ENCODE results near the gene DMD.

DNA sequence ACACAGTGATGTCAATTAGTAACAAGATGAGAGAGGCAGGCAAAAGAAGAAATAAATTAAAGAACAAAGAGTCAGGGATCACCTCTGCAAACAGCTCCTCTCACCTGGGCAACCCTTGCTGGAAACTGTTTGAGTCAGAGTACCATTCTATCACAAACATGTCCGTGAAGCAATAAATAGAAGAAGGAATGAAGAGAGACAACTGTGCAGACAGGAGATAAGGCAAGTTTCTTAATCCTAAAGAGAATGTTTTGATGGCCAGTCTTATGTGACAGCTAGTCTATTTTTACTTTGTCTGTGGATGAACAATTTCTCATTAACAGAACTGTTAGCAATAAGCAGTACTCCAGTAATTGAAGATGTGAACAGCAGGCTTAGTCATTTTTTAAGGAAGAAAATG, 422.4 kb downstream of the DMD start:
- TF ChIP-seq, protein P1, sequence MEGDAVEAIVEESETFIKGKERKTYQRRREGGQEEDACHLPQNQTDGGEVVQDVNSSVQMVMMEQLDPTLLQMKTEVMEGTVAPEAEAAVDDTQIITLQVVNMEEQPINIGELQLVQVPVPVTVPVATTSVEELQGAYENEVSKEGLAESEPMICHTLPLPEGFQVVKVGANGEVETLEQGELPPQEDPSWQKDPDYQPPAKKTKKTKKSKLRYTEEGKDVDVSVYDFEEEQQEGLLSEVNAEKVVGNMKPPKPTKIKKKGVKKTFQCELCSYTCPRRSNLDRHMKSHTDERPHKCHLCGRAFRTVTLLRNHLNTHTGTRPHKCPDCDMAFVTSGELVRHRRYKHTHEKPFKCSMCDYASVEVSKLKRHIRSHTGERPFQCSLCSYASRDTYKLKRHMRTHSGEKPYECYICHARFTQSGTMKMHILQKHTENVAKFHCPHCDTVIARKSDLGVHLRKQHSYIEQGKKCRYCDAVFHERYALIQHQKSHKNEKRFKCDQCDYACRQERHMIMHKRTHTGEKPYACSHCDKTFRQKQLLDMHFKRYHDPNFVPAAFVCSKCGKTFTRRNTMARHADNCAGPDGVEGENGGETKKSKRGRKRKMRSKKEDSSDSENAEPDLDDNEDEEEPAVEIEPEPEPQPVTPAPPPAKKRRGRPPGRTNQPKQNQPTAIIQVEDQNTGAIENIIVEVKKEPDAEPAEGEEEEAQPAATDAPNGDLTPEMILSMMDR (conservative IDR thresholded peaks at IDR 0.05): no peak
- no peak for TF ChIP-seq ZFX (IDR thresholded peaks at IDR 0.05)

Data from C4-2B (cell line).